Activated CD8-positive, alpha-beta memory T cell treated with anti-CD3 and anti-CD28 coated beads for 1 hour (primary cell): ENCODE results near the gene PCMTD2.
"Not testable (repeated sequence)": the region's sequence is repeated elsewhere in the genome, so short reads cannot be mapped to it uniquely, and the experiment has no call there.

Source experiments
- DNase-seq, 2 donors: peaks; one replicate each; pipeline ENCODE4 v3.0.0-alpha.2; 2020; ENCODE audit warnings: low read depth in 1 of 2; ENCODE audit errors: extremely low read depth in 1 of 2

PCMTD2 gene

GRCh38 chr20:64223526-64224067 lies 32.0 kb upstream of the PCMTD2 start:
- DNase-seq: no peak

- no peak for DNase-seq
These were observed 31.0 kb upstream of the PCMTD2 start for GRCh38 chr20:64224351-64225170.

- no peak for DNase-seq
These were observed 30.4 kb upstream of the PCMTD2 start for GRCh38 chr20:64225171-64225595.

- DNase-seq: no peak
These were observed 29.5 kb upstream of the PCMTD2 start for GRCh38 chr20:64225828-64226598.

GRCh38 chr20:64226686-64227580 lies 28.6 kb upstream of the PCMTD2 start:
- no peak for DNase-seq

GRCh38 chr20:64228086-64228653 lies 27.4 kb upstream of the PCMTD2 start:
- no peak for DNase-seq

GRCh38 chr20:64228751-64229506 lies 26.6 kb upstream of the PCMTD2 start:
- no peak for DNase-seq

GRCh38 chr20:64229507-64230061 lies 26.0 kb upstream of the PCMTD2 start:
- no peak for DNase-seq

- DNase-seq: no peak
These were observed 24.9 kb upstream of the PCMTD2 start for GRCh38 chr20:64230461-64231145.

- DNase-seq: no peak
These were observed 23.7 kb upstream of the PCMTD2 start for GRCh38 chr20:64231621-64232550.

GRCh38 chr20:64232794-64233193 lies 22.8 kb upstream of the PCMTD2 start:
- DNase-seq: no peak

GRCh38 chr20:64233725-64234124 lies 21.8 kb upstream of the PCMTD2 start:
- DNase-seq: no peak

- no peak for DNase-seq
These were observed 21.2 kb upstream of the PCMTD2 start for GRCh38 chr20:64234291-64234791.

- not testable (repeated sequence) for DNase-seq
These were observed 20.5 kb upstream of the PCMTD2 start for GRCh38 chr20:64234921-64235565.

- no peak for DNase-seq
These were observed 19.1 kb upstream of the PCMTD2 start for GRCh38 chr20:64236137-64237088.

GRCh38 chr20:64237316-64237715 lies 18.2 kb upstream of the PCMTD2 start:
- no peak for DNase-seq
